Astrocyte (in vitro differentiated cells and primary cell): ENCODE data around the gene CERT1. TPM values are rescaled to one million over a fixed set of nuclear protein-coding genes. Genes with fewer than 3 reads are reported as not detected.
A peak's percentile ranks its signal among the peaks of the same experiment; 100 is the strongest.

Experiments
- DNase-seq: peaks from one replicate; pipeline ENCODE4 v3.0.0-alpha.2; 2010; ENCODE audit warnings: low read depth
- FAIRE-seq: peaks from 2 replicates; lab custom pipeline; 2011; peaks lifted over from hg19 to GRCh38; lab: Jason Lieb, UNC
- H2AFZ ChIP-seq: 2 replicates; pipeline ENCODE4 v1.6.0; 2012; ENCODE audit warnings: low read depth, low read length, inconsistent platforms
- H3K27ac ChIP-seq: 2 replicates; pipeline ENCODE4 v1.5.1; 2011; ENCODE audit warnings: low read depth, low read length, inconsistent platforms
- H3K27me3 ChIP-seq: 2 replicates; pipeline ENCODE4 v1.6.0; 2011; ENCODE audit warnings: low read length, inconsistent platforms; ENCODE audit not compliant: insufficient read depth
- H3K36me3 ChIP-seq: 2 replicates; pipeline ENCODE4 v1.5.1; 2011; ENCODE audit warnings: low read length, inconsistent platforms; ENCODE audit not compliant: insufficient read depth
- H3K4me1 ChIP-seq: 2 replicates; pipeline ENCODE4 v1.5.1; 2011; ENCODE audit warnings: low read length, inconsistent platforms; ENCODE audit not compliant: insufficient read depth
- H3K4me2 ChIP-seq: 2 replicates; pipeline ENCODE4 v1.6.0; 2012; ENCODE audit warnings: low read length, inconsistent platforms
- H3K4me3 ChIP-seq: 2 replicates; pipeline ENCODE4 v1.5.1; 2011; ENCODE audit warnings: low read depth, mild to moderate bottlenecking, low read length, inconsistent platforms; ENCODE audit not compliant: insufficient read depth
- H3K79me2 ChIP-seq: 2 replicates; pipeline ENCODE4 v1.6.0; 2012; ENCODE audit warnings: mild to moderate bottlenecking, low read length, inconsistent platforms; ENCODE audit not compliant: insufficient read depth
- H3K9ac ChIP-seq: 2 replicates; pipeline ENCODE4 v1.6.0; 2012; ENCODE audit warnings: mild to moderate bottlenecking, low read length, inconsistent platforms
- H3K9me3 ChIP-seq: 2 replicates; pipeline ENCODE4 v1.5.1; 2012; ENCODE audit warnings: low read depth, mild to moderate bottlenecking, low read length, inconsistent platforms; ENCODE audit not compliant: insufficient read depth
- H4K20me1 ChIP-seq: 2 replicates; pipeline ENCODE4 v1.6.0; 2012; ENCODE audit warnings: low read length, inconsistent platforms; ENCODE audit not compliant: insufficient read depth
- H3K27ac Mint-ChIP-seq: one replicate; pipeline ENCODE4 v1.8.0; 2021; ENCODE audit warnings: mild to moderate bottlenecking, mixed read lengths; ENCODE audit not compliant: unreplicated experiment
- H3K27me3 Mint-ChIP-seq: one replicate; pipeline ENCODE4 v1.8.0; 2021; ENCODE audit warnings: low read depth, mixed read lengths; ENCODE audit not compliant: unreplicated experiment
- H3K36me3 Mint-ChIP-seq: one replicate; pipeline ENCODE4 v1.8.0; 2021; ENCODE audit warnings: low read depth, mixed read lengths; ENCODE audit not compliant: unreplicated experiment
- H3K4me1 Mint-ChIP-seq: one replicate; pipeline ENCODE4 v1.8.0; 2021; ENCODE audit warnings: low read depth, mixed read lengths; ENCODE audit not compliant: unreplicated experiment
- H3K4me3 Mint-ChIP-seq: one replicate; pipeline ENCODE4 v1.8.0; 2021; ENCODE audit warnings: mild to moderate bottlenecking, moderate library complexity, mixed read lengths; ENCODE audit not compliant: unreplicated experiment
- H3K9me3 Mint-ChIP-seq: one replicate; pipeline ENCODE4 v1.8.0; 2021; ENCODE audit warnings: mild to moderate bottlenecking, mixed read lengths; ENCODE audit not compliant: unreplicated experiment
- CTCF ChIP-seq: IDR thresholded peaks from 2 replicates; pipeline ENCODE4 v1.5.1; 2011; ENCODE audit warnings: low read depth, mild to moderate bottlenecking, inconsistent platforms, low read length, moderate library complexity; ENCODE audit not compliant: insufficient read depth
- EZH2 ChIP-seq: IDR thresholded peaks from 2 replicates; pipeline ENCODE4 v1.6.1; 2012; ENCODE audit warnings: mild to moderate bottlenecking, low read length, inconsistent platforms; ENCODE audit not compliant: insufficient read depth
- total RNA-seq: library from RNA; stranded (reverse); gene quantifications from 2 replicates; pipeline ENCODE4 v1.2.1, GENCODE V29; 2021

Gene CERT1
- total RNA-seq, 1 donor from 2014 or later = 29.6 TPM

GRCh38 chr5:75355236-75355635 lies 156.2 kb downstream of the CERT1 start:
- H3K27ac ChIP-seq = no peak overlapping the region
- Mint-ChIP-seq H3K4me1 (peaks cover 8% of the 10 kb centered on the region), H3K36me3 (peaks cover 6% of the 10 kb centered on the region), H3K4me3 (no peak overlapping the region), H3K27me3 (no peaks in the 10 kb centered on the region), H3K9me3 (no peaks in the 10 kb centered on the region), H3K27ac (peak overlapping the region; percentile 47)
- no peak overlapping the region for H2AFZ ChIP-seq
- no peaks in the 10 kb centered on the region for H3K27me3 ChIP-seq
- DNase-seq (no peak), FAIRE-seq (no peak)
- no peaks in the 10 kb centered on the region for H3K79me2 ChIP-seq
- H4K20me1 ChIP-seq = peaks cover 9% of the 10 kb centered on the region
- no peaks in the 10 kb centered on the region for H3K9me3 ChIP-seq
- TF ChIP-seq EZH2 (no peak), CTCF (no peak)
- H3K9ac ChIP-seq = no peak overlapping the region
- no peaks in the 10 kb centered on the region for H3K4me1 ChIP-seq
- H3K4me2 ChIP-seq = no peak overlapping the region
- H3K36me3 ChIP-seq = peaks cover 78% of the 10 kb centered on the region
- H3K4me3 ChIP-seq = no peak overlapping the region

GRCh38 chr5:75351139-75351926 lies 160.1 kb downstream of the CERT1 start:
- Mint-ChIP-seq H3K4me3 (no peak overlapping the region), H3K9me3 (no peaks in the 10 kb centered on the region), H3K4me1 (peaks cover 13% of the 10 kb centered on the region), H3K27ac (peak overlapping the region; percentile 21), H3K36me3 (peaks cover 2% of the 10 kb centered on the region), H3K27me3 (no peaks in the 10 kb centered on the region)
- no peak overlapping the region for H2AFZ ChIP-seq
- no peak overlapping the region for H3K27ac ChIP-seq
- H3K4me1 ChIP-seq = peaks cover 15% of the 10 kb centered on the region
- H3K79me2 ChIP-seq = peaks cover 23% of the 10 kb centered on the region
- H3K36me3 ChIP-seq = peaks cover 65% of the 10 kb centered on the region
- H3K4me2 ChIP-seq = no peak overlapping the region
- TF ChIP-seq EZH2 (no peak), CTCF (no peak)
- no peak overlapping the region for H3K4me3 ChIP-seq
- no peaks in the 10 kb centered on the region for H3K9me3 ChIP-seq
- DNase-seq (no peak), FAIRE-seq (no peak)
- no peaks in the 10 kb centered on the region for H3K27me3 ChIP-seq
- H4K20me1 ChIP-seq = peaks cover 5% of the 10 kb centered on the region
- H3K9ac ChIP-seq = no peak overlapping the region

- Histone ChIP-seq H3K27me3 (no peaks in the 10 kb centered on the region), H3K36me3 (peaks cover 65% of the 10 kb centered on the region), H3K79me2 (peaks cover 31% of the 10 kb centered on the region), H3K9ac (no peak overlapping the region), H3K4me1 (peaks cover 15% of the 10 kb centered on the region), H4K20me1 (no peaks in the 10 kb centered on the region), H2AFZ (no peak overlapping the region), H3K27ac (no peak overlapping the region), H3K9me3 (no peaks in the 10 kb centered on the region), H3K4me2 (no peak overlapping the region), H3K4me3 (no peak overlapping the region)
- no peak overlapping the region for H3K27ac Mint-ChIP-seq
- H3K36me3 Mint-ChIP-seq = peaks cover 5% of the 10 kb centered on the region
- no peak for DNase-seq
- peaks cover 7% of the 10 kb centered on the region for H3K4me1 Mint-ChIP-seq
- H3K4me3 Mint-ChIP-seq = no peak overlapping the region
- FAIRE-seq = no peak
- TF ChIP-seq CTCF = no peak
- TF ChIP-seq EZH2 = no peak
- H3K27me3 Mint-ChIP-seq = no peaks in the 10 kb centered on the region
- H3K9me3 Mint-ChIP-seq = no peaks in the 10 kb centered on the region
Measured at GRCh38 chr5:75349663-75350062, 161.8 kb downstream of the CERT1 start.
